ENCODE measurements around the gene FGGY.

Gene FGGY

GRCh38 chr1:59543211-59543668 lies 246.3 kb downstream of the FGGY start:
- H3K4me3 ChIP-seq (ENCODE audit: control insufficient read depth in 1 of 7, extremely low read depth in 1 of 7, insufficient read depth in 4 of 7, low read depth in 2 of 7, low read length in 6 of 7): no peak overlapping the region
- no peaks in the 10 kb centered on the region for H3K27me3 ChIP-seq (replicated peaks in 2 of 5; ENCODE audit: control insufficient read depth in 4 of 5, insufficient read depth in 5 of 5, low read length in 4 of 5)
- WGBS (ENCODE audit: insufficient coverage): 100% methylated on average over 3 of the region's 5 CpGs
- H3K4me1 ChIP-seq (ENCODE audit: control extremely low read depth in 1 of 4, control insufficient read depth in 4 of 4, insufficient read depth in 4 of 4, low read length in 3 of 4): peaks cover 0 to 2% (median 0%) of the 10 kb centered on the region in 4 experiments
- CTCF ChIA-PET: interaction anchor here (0.6 kb wide), 1 partner anchor 13 kb away, joined by 5 read pairs; no protein-coding TSS in a partner anchor
- H3K36me3 ChIP-seq (ENCODE audit: control insufficient read depth in 4 of 4, insufficient read depth in 4 of 4, low read length in 3 of 4): no peaks in the 10 kb centered on the region
- POLR2A ChIA-PET: no interaction called here
- H3K9me3 ChIP-seq (ENCODE audit: control extremely low read depth in 1 of 5, control insufficient read depth in 4 of 5, insufficient read depth in 2 of 5, low read depth in 1 of 5, low read length in 4 of 5): no peaks in the 10 kb centered on the region
- no peak for DNase-seq
- no peak overlapping the region for H3K27ac ChIP-seq (ENCODE audit: insufficient read depth in 1 of 2, low read depth in 1 of 2, low read length in 2 of 2, poor library complexity in 1 of 2, severe bottlenecking in 2 of 2)

- ChIA-PET CTCF (no interaction called here), POLR2A (no interaction called here)
- Histone ChIP-seq H3K4me3 (ENCODE audit: control insufficient read depth in 1 of 7, extremely low read depth in 1 of 7, insufficient read depth in 4 of 7, low read depth in 2 of 7, low read length in 6 of 7) (no peak overlapping the region), H3K4me1 (ENCODE audit: control extremely low read depth in 1 of 4, control insufficient read depth in 4 of 4, insufficient read depth in 4 of 4, low read length in 3 of 4) (peaks cover 0 to 2% (median 0%) of the 10 kb centered on the region in 4 experiments), H3K27me3 (replicated peaks in 2 of 5; ENCODE audit: control insufficient read depth in 4 of 5, insufficient read depth in 5 of 5, low read length in 4 of 5) (no peaks in the 10 kb centered on the region), H3K27ac (ENCODE audit: insufficient read depth in 1 of 2, low read depth in 1 of 2, low read length in 2 of 2, poor library complexity in 1 of 2, severe bottlenecking in 2 of 2) (no peak overlapping the region), H3K36me3 (ENCODE audit: control insufficient read depth in 4 of 4, insufficient read depth in 4 of 4, low read length in 3 of 4) (no peaks in the 10 kb centered on the region), H3K9me3 (ENCODE audit: control extremely low read depth in 1 of 5, control insufficient read depth in 4 of 5, insufficient read depth in 2 of 5, low read depth in 1 of 5, low read length in 4 of 5) (no peaks in the 10 kb centered on the region)
- DNase-seq: no peak
- WGBS (ENCODE audit: insufficient coverage): no CpG with 5 or more reads among the region's 3 CpGs
Observed at GRCh38 chr1:59544615-59545293, 247.9 kb downstream of the FGGY start.

- CTCF ChIA-PET: no interaction called here
- H3K27ac ChIP-seq (ENCODE audit: insufficient read depth in 1 of 2, low read depth in 1 of 2, low read length in 2 of 2, poor library complexity in 1 of 2, severe bottlenecking in 2 of 2): no peak overlapping the region
- WGBS (ENCODE audit: insufficient coverage): 100% methylated on average over 1 of the region's 2 CpGs
- DNase-seq: no peak
- H3K4me3 ChIP-seq (ENCODE audit: control insufficient read depth in 1 of 7, extremely low read depth in 1 of 7, insufficient read depth in 4 of 7, low read depth in 2 of 7, low read length in 6 of 7): no peak overlapping the region
- POLR2A ChIA-PET: no interaction called here
- H3K36me3 ChIP-seq (ENCODE audit: control insufficient read depth in 4 of 4, insufficient read depth in 4 of 4, low read length in 3 of 4): no peaks in the 10 kb centered on the region
- peaks cover 0 to 2% (median 0%) of the 10 kb centered on the region in 4 experiments for H3K4me1 ChIP-seq (ENCODE audit: control extremely low read depth in 1 of 4, control insufficient read depth in 4 of 4, insufficient read depth in 4 of 4, low read length in 3 of 4)
- H3K27me3 ChIP-seq (replicated peaks in 2 of 5; ENCODE audit: control insufficient read depth in 4 of 5, insufficient read depth in 5 of 5, low read length in 4 of 5): no peaks in the 10 kb centered on the region
- H3K9me3 ChIP-seq (ENCODE audit: control extremely low read depth in 1 of 5, control insufficient read depth in 4 of 5, insufficient read depth in 2 of 5, low read depth in 1 of 5, low read length in 4 of 5): no peaks in the 10 kb centered on the region
Observed at GRCh38 chr1:59545830-59546229, 248.9 kb downstream of the FGGY start.

- Histone ChIP-seq H3K27me3 (replicated peaks in 2 of 5; ENCODE audit: control insufficient read depth in 4 of 5, insufficient read depth in 5 of 5, low read length in 4 of 5) (no peaks in the 10 kb centered on the region), H3K36me3 (ENCODE audit: control insufficient read depth in 4 of 4, insufficient read depth in 4 of 4, low read length in 3 of 4) (no peaks in the 10 kb centered on the region), H3K4me3 (ENCODE audit: control insufficient read depth in 1 of 7, extremely low read depth in 1 of 7, insufficient read depth in 4 of 7, low read depth in 2 of 7, low read length in 6 of 7) (no peak overlapping the region), H3K27ac (ENCODE audit: insufficient read depth in 1 of 2, low read depth in 1 of 2, low read length in 2 of 2, poor library complexity in 1 of 2, severe bottlenecking in 2 of 2) (no peak overlapping the region), H3K4me1 (ENCODE audit: control extremely low read depth in 1 of 4, control insufficient read depth in 4 of 4, insufficient read depth in 4 of 4, low read length in 3 of 4) (peaks cover 0 to 3% (median under 1%) of the 10 kb centered on the region in 4 experiments), H3K9me3 (ENCODE audit: control extremely low read depth in 1 of 5, control insufficient read depth in 4 of 5, insufficient read depth in 2 of 5, low read depth in 1 of 5, low read length in 4 of 5) (no peaks in the 10 kb centered on the region)
- 100% methylated on average over 2 of the region's 5 CpGs for WGBS (ENCODE audit: insufficient coverage)
- ChIA-PET CTCF (no interaction called here), POLR2A (no interaction called here)
- no peak for DNase-seq
Observed at GRCh38 chr1:59549066-59549837, 252.4 kb downstream of the FGGY start.

- CTCF ChIA-PET: no interaction called here
Observed at GRCh38 chr1:59549903-59550302, 253.0 kb downstream of the FGGY start.

GRCh38 chr1:59552007-59552406 lies 255.1 kb downstream of the FGGY start:
- Histone ChIP-seq H3K27ac (ENCODE audit: insufficient read depth in 1 of 2, low read depth in 1 of 2, low read length in 2 of 2, poor library complexity in 1 of 2, severe bottlenecking in 2 of 2) (no peak overlapping the region), H3K27me3 (replicated peaks in 2 of 5; ENCODE audit: control insufficient read depth in 4 of 5, insufficient read depth in 5 of 5, low read length in 4 of 5) (no peaks in the 10 kb centered on the region), H3K9me3 (ENCODE audit: control extremely low read depth in 1 of 5, control insufficient read depth in 4 of 5, insufficient read depth in 2 of 5, low read depth in 1 of 5, low read length in 4 of 5) (peaks cover 0 to 2% (median 0%) of the 10 kb centered on the region in 5 experiments), H3K4me3 (ENCODE audit: control insufficient read depth in 1 of 7, extremely low read depth in 1 of 7, insufficient read depth in 4 of 7, low read depth in 2 of 7, low read length in 6 of 7) (no peak overlapping the region), H3K36me3 (ENCODE audit: control insufficient read depth in 4 of 4, insufficient read depth in 4 of 4, low read length in 3 of 4) (peaks cover 0 to 6% (median 1%) of the 10 kb centered on the region in 4 experiments), H3K4me1 (ENCODE audit: control extremely low read depth in 1 of 4, control insufficient read depth in 4 of 4, insufficient read depth in 4 of 4, low read length in 3 of 4) (peaks cover 0 to 3% (median under 1%) of the 10 kb centered on the region in 4 experiments)
- CTCF ChIA-PET: interaction anchor here (1.0 kb wide), 2 partner anchors 42 to 147 kb away, joined by 3 read pairs; no protein-coding TSS in a partner anchor
- POLR2A ChIA-PET: interaction anchor here (0.6 kb wide), 1 partner anchor 25 kb away, joined by 3 read pairs; no protein-coding TSS in a partner anchor
- WGBS (ENCODE audit: insufficient coverage): 53% methylated on average over 3 of the region's 3 CpGs
- peak in 2 of 3 donors; percentile 61 to 76 for DNase-seq

More at GRCh38 chr1:59549903-59550302, 253.0 kb downstream of the FGGY start:
- POLR2A ChIA-PET: no interaction called here
- DNase-seq: peak in 1 of 3 donors; percentile 14
- H3K36me3 ChIP-seq (ENCODE audit: control insufficient read depth in 4 of 4, insufficient read depth in 4 of 4, low read length in 3 of 4): no peaks in the 10 kb centered on the region
- no peaks in the 10 kb centered on the region for H3K9me3 ChIP-seq (ENCODE audit: control extremely low read depth in 1 of 5, control insufficient read depth in 4 of 5, insufficient read depth in 2 of 5, low read depth in 1 of 5, low read length in 4 of 5)
- H3K27me3 ChIP-seq (replicated peaks in 2 of 5; ENCODE audit: control insufficient read depth in 4 of 5, insufficient read depth in 5 of 5, low read length in 4 of 5): no peaks in the 10 kb centered on the region
- H3K27ac ChIP-seq (ENCODE audit: insufficient read depth in 1 of 2, low read depth in 1 of 2, low read length in 2 of 2, poor library complexity in 1 of 2, severe bottlenecking in 2 of 2): no peak overlapping the region
- H3K4me3 ChIP-seq (ENCODE audit: control insufficient read depth in 1 of 7, extremely low read depth in 1 of 7, insufficient read depth in 4 of 7, low read depth in 2 of 7, low read length in 6 of 7): no peak overlapping the region
- WGBS (ENCODE audit: insufficient coverage): 88% methylated on average over 2 of the region's 3 CpGs
- H3K4me1 ChIP-seq (ENCODE audit: control extremely low read depth in 1 of 4, control insufficient read depth in 4 of 4, insufficient read depth in 4 of 4, low read length in 3 of 4): peaks cover 0 to 3% (median under 1%) of the 10 kb centered on the region in 4 experiments

GRCh38 chr1:59553371-59553770 lies 256.5 kb downstream of the FGGY start:
- 100% methylated on average over 1 of the region's 4 CpGs for WGBS (ENCODE audit: insufficient coverage)
- Histone ChIP-seq H3K4me1 (ENCODE audit: control extremely low read depth in 1 of 4, control insufficient read depth in 4 of 4, insufficient read depth in 4 of 4, low read length in 3 of 4) (peaks cover 0 to 3% (median under 1%) of the 10 kb centered on the region in 4 experiments), H3K9me3 (ENCODE audit: control extremely low read depth in 1 of 5, control insufficient read depth in 4 of 5, insufficient read depth in 2 of 5, low read depth in 1 of 5, low read length in 4 of 5) (peaks cover 0 to 8% (median 3%) of the 10 kb centered on the region in 5 experiments), H3K27me3 (replicated peaks in 2 of 5; ENCODE audit: control insufficient read depth in 4 of 5, insufficient read depth in 5 of 5, low read length in 4 of 5) (no peaks in the 10 kb centered on the region), H3K4me3 (ENCODE audit: control insufficient read depth in 1 of 7, extremely low read depth in 1 of 7, insufficient read depth in 4 of 7, low read depth in 2 of 7, low read length in 6 of 7) (no peak overlapping the region), H3K27ac (ENCODE audit: insufficient read depth in 1 of 2, low read depth in 1 of 2, low read length in 2 of 2, poor library complexity in 1 of 2, severe bottlenecking in 2 of 2) (no peak overlapping the region), H3K36me3 (ENCODE audit: control insufficient read depth in 4 of 4, insufficient read depth in 4 of 4, low read length in 3 of 4) (peaks cover 0 to 6% (median 2%) of the 10 kb centered on the region in 4 experiments)
- POLR2A ChIA-PET: no interaction called here
- DNase-seq: no peak
- CTCF ChIA-PET: no interaction called here
